Measurements from ENCODE around the gene PDE11A.

DNA sequence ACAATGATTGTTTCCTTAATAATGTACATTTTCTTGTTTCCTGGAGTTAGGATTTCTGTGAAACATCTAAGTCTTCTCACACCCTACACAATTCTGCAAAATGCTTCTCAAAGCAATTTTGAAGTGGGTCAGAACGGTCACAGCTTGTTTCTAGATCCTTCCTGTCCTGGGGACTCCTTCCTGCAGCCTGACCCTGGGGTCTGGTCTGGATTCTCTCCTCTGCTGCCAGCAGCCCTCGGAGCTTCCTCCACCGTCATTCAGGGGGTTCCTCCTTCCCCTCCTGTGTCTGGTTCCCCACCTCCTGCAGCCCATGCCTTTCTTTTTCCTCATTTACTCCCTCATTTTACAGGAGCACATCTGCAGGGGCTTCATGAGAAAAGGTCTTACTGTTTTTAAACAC lies 357.9 kb downstream of the PDE11A start:
- TF ChIP-seq, protein P1, sequence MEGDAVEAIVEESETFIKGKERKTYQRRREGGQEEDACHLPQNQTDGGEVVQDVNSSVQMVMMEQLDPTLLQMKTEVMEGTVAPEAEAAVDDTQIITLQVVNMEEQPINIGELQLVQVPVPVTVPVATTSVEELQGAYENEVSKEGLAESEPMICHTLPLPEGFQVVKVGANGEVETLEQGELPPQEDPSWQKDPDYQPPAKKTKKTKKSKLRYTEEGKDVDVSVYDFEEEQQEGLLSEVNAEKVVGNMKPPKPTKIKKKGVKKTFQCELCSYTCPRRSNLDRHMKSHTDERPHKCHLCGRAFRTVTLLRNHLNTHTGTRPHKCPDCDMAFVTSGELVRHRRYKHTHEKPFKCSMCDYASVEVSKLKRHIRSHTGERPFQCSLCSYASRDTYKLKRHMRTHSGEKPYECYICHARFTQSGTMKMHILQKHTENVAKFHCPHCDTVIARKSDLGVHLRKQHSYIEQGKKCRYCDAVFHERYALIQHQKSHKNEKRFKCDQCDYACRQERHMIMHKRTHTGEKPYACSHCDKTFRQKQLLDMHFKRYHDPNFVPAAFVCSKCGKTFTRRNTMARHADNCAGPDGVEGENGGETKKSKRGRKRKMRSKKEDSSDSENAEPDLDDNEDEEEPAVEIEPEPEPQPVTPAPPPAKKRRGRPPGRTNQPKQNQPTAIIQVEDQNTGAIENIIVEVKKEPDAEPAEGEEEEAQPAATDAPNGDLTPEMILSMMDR (IDR thresholded peaks at IDR 0.05) = no peak
- no peak for TF ChIP-seq POLR2A (IDR thresholded peaks at IDR 0.05)
